Mesothelial cell of epicardium (in vitro differentiated cells): ENCODE data around the gene WNT9A. TPM values are rescaled to one million over a fixed set of nuclear protein-coding genes. Genes with fewer than 3 reads are reported as not detected.

Source experiments
- DNase-seq, 2 experiments: peaks; one replicate each; pipeline ENCODE4 v3.0.0; 2021; ENCODE audit warnings: low spot score in 2 of 2; ENCODE audit not compliant: unreplicated experiment in 2 of 2
- H3K27ac Mint-ChIP-seq: 2 replicates; pipeline ENCODE4 v1.8.0; 2021; ENCODE audit warnings: mixed read lengths
- H3K27me3 Mint-ChIP-seq: 2 replicates; pipeline ENCODE4 v1.8.0; 2021; ENCODE audit warnings: low read depth, mixed read lengths
- H3K36me3 Mint-ChIP-seq: 2 replicates; pipeline ENCODE4 v1.8.0; 2021; ENCODE audit warnings: mixed read lengths
- H3K4me1 Mint-ChIP-seq: 2 replicates; pipeline ENCODE4 v1.8.0; 2021; ENCODE audit warnings: mixed read lengths
- H3K4me3 Mint-ChIP-seq: 2 replicates; pipeline ENCODE4 v1.8.0; 2021; ENCODE audit warnings: mild to moderate bottlenecking, moderate library complexity, mixed read lengths
- H3K9me3 Mint-ChIP-seq: 2 replicates; pipeline ENCODE4 v1.8.0; 2021; ENCODE audit warnings: mixed read lengths
- total RNA-seq: library from RNA; stranded (reverse); gene quantifications from 3 replicates; pipeline ENCODE4 v1.2.1, GENCODE V29; 2021
- TF ChIP-seq, protein P1 (sequence below): fragments of 200-600 bp; sonication (generic); IDR thresholded peaks from one replicate; pipeline ENCODE4 v1.5.0; 2021; ENCODE audit warnings: antibody characterized with exemption; ENCODE audit not compliant: unreplicated experiment

WNT9A gene
- total RNA-seq, 1 donor from 2014 or later, result 3.9 TPM

DNA sequence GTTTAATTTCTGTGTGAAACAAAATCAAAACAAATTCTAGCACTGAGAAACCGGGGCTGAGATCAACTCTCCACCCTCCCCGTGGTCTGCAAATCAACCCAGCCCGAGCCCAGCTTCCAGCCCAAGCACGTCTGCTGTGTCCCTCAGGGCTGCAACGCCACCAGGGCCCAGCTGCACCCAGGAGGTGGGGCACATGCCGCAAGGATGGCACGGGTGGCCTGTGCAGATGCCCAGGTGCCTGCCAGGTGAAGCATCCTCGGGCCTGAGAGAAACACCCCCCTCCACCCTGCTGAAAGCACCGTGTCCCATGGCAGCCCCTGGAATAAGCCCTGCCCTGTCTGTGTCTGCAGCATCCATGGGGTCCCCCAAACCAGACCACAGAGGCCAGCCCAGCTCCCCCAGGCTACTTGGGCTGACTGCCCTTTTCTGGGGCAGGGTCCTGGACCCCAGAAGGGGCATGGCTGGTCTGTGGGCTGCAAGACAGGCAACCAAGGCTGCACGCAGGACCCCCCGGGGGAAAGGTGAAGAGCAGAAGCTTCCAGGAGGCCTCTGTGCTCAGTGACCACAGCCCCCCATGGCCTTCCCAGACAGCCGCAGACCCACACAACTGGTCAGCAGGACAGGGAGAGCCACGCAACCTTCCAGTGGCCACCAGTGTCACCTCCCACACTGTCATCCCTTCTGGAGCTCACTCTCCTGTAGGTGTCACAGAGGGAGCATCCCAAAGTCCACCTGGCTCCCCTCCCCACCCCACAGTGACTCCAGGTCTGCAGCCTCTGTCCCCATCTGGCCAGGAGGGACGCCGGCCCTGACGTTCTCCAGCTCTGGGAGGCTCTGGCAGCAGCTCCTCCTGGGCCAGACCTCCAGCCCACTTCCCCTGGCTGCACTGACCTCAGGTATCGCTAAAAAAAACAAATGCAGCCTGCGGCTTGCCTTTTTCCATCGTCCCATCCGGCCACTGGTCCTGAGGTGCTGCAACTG, 7.7 kb downstream of the WNT9A start:
- peaks cover 14% of the 10 kb centered on the region for H3K4me1 Mint-ChIP-seq
- DNase-seq, result peak; percentile 12 to 37
- TF ChIP-seq, protein P1, sequence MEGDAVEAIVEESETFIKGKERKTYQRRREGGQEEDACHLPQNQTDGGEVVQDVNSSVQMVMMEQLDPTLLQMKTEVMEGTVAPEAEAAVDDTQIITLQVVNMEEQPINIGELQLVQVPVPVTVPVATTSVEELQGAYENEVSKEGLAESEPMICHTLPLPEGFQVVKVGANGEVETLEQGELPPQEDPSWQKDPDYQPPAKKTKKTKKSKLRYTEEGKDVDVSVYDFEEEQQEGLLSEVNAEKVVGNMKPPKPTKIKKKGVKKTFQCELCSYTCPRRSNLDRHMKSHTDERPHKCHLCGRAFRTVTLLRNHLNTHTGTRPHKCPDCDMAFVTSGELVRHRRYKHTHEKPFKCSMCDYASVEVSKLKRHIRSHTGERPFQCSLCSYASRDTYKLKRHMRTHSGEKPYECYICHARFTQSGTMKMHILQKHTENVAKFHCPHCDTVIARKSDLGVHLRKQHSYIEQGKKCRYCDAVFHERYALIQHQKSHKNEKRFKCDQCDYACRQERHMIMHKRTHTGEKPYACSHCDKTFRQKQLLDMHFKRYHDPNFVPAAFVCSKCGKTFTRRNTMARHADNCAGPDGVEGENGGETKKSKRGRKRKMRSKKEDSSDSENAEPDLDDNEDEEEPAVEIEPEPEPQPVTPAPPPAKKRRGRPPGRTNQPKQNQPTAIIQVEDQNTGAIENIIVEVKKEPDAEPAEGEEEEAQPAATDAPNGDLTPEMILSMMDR, result no peak
- H3K27ac Mint-ChIP-seq, result no peak overlapping the region
- H3K27me3 Mint-ChIP-seq, result no peaks in the 10 kb centered on the region
- peaks cover 4% of the 10 kb centered on the region for H3K9me3 Mint-ChIP-seq
- peaks cover 5% of the 10 kb centered on the region for H3K36me3 Mint-ChIP-seq
- no peak overlapping the region for H3K4me3 Mint-ChIP-seq

DNA sequence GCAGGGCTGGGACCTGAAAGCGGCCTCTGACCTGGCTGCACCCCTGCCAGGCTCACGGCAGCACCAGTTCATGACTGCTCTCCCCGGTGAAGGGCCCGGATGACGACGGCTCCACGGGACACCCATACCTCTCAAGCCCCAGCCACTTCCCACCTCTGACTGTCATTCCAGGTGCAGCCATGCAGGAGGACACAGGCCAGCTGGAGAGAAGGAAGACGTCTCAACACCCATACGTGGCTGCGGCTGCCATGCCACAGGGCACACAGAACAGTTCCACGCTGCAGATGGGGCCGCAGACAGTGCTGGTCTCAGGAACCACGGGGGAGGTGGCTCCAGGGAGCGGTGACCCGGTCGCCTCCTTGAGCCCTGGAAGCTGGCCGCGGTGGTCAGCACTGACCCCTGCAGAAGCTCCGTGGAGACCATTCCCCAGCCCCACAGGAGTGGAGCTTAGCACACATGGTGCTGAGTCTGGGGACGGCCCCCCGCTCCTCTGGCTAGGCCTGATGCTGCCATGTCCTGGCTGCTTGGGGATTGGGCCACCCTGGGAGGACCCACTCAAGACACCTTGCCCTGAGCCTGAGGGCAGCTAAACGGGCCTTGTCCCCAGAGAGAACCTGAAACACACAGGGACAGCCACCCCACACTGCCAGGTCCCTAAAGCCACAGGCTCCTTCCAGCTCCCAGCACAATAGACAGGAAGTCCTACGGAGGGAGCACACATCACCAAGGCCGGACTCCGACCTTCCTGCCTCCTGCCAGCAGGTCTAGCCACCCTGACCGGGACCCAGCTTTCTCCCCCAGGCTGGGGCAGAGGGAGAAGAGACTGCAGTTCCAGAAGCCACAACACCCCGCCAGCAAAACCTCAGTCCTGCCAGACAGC, 8.6 kb downstream of the WNT9A start:
- Mint-ChIP-seq H3K4me3 (no peak overlapping the region), H3K9me3 (peaks cover 4% of the 10 kb centered on the region), H3K36me3 (peaks cover 5% of the 10 kb centered on the region), H3K27ac (no peak overlapping the region), H3K4me1 (peaks cover 11% of the 10 kb centered on the region), H3K27me3 (no peaks in the 10 kb centered on the region)
- DNase-seq, result peak; percentile 12 to 37
- TF ChIP-seq, protein P1, result no peak

DNA sequence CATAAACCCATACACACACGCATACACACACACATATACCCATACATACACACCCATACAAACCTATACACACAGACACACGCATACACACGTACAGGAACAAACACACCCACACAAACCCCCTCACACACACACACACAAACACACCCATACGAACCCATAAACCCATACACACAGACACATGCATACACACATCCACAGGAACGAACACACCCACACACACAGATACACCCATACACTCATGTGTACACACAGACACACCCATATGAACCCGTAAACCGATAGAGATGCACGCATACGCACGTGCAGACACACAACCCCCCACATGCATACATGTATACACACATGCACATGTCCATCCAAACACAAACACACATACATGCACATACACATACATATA, 9.5 kb downstream of the WNT9A start:
- Mint-ChIP-seq H3K9me3 (peaks cover 4% of the 10 kb centered on the region), H3K36me3 (peaks cover 5% of the 10 kb centered on the region), H3K27me3 (no peaks in the 10 kb centered on the region), H3K4me1 (peaks cover 7% of the 10 kb centered on the region), H3K27ac (no peak overlapping the region), H3K4me3 (no peak overlapping the region)
- no peak for DNase-seq
- TF ChIP-seq, protein P1, result no peak

DNA sequence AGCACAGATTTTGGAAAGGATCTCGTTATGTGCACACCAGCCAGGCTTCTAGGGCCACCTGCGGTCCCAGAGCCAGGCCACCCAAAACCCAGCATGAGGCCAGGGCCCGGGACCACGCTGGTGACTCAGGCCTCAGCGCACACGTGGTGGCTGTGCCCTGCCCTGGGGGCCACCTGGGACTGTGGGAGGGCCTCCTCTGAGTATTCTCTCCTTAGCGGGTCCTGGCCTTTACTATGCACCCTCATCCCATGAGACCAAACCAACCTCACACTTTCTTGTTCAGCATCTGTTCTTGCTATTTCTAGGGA, 9.9 kb downstream of the WNT9A start:
- Mint-ChIP-seq H3K36me3 (peaks cover 5% of the 10 kb centered on the region), H3K27ac (no peak overlapping the region), H3K4me1 (peaks cover 7% of the 10 kb centered on the region), H3K4me3 (no peak overlapping the region), H3K9me3 (peaks cover 4% of the 10 kb centered on the region), H3K27me3 (no peaks in the 10 kb centered on the region)
- DNase-seq, result no peak
- TF ChIP-seq, protein P1, result no peak

DNA sequence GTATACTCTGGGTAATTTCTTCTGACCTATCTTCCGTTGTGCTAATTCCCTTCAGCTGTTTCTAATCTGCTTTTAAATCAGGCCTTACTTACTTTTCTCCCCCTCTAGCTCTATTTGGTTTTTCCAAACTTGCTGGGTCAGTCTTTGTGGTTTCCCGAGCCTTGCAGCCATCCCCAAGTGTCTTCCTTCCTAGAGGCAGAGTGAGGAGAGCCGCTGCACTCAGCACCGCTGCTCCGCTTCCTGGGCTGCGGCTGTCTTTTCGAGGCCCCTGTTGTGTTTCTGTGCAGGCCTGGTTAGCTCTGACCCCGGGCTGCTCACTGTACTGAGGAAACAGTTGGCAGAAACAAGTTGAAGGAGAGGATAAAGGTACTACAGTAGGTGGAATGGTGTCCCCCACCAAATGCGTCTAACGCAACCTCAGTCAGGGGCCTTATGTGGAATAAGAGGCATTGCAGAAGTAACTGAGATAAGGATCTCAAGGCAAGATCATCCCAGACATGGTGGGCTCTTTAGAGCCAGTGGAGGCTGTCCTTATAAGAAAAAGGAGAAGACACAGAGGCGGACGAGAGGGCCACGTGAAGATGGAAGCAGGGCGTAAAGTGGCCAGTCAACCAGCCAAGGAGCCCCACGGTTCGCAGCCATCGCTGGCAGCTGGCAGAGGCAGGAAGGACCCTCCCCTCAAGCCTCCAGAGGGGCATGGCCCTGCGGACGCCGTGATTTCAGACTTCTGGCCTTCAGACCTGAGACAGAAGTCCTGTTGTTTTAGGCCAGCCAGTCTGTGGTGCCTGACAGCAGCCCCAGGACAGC, 10.5 kb downstream of the WNT9A start:
- peaks cover 5% of the 10 kb centered on the region for H3K36me3 Mint-ChIP-seq
- peaks cover 7% of the 10 kb centered on the region for H3K4me1 Mint-ChIP-seq
- H3K9me3 Mint-ChIP-seq, result peaks cover 4% of the 10 kb centered on the region
- TF ChIP-seq, protein P1, result no peak
- no peaks in the 10 kb centered on the region for H3K27me3 Mint-ChIP-seq
- no peak for DNase-seq
- H3K27ac Mint-ChIP-seq, result peak overlapping the region; percentile 44
- H3K4me3 Mint-ChIP-seq, result no peak overlapping the region
